Panc1 (cell line): ENCODE data around the gene FBRSL1. TPM values are rescaled to one million over a fixed set of nuclear protein-coding genes. Genes with fewer than 3 reads are reported as not detected.

ENCODE experiments used
- ATAC-seq: fragments of 200-7000 bp; cut with Tn5 transposase; 2 replicates; pipeline ENCODE4 v1.9.1; 2020; ENCODE audit warnings: mild to moderate bottlenecking, moderate library complexity
- BruUV-seq: library from RNA; stranded (reverse); fragments of 400-500 nt; replicated peaks from 2 replicates; lab custom pipeline; 2021; lab: Mats Ljungman, UMichigan
- CTCF ChIA-PET: fragments of 300-600 bp; sonication (Branson Sonifier 250); formaldehyde crosslinking; loops from one replicate; lab custom pipeline; 2022; ENCODE audit warnings: antibody characterized with exemption; lab: Charles Lee
- POLR2A ChIA-PET: fragments of 300-600 bp; sonication (Branson Sonifier 250); formaldehyde crosslinking; loops from one replicate; lab custom pipeline; 2022; ENCODE audit warnings: antibody characterized with exemption; lab: Charles Lee
- DNase-seq: peaks from one replicate; pipeline ENCODE4 v3.0.0-alpha.2; 2010; ENCODE audit warnings: low read depth, low spot score
- H3K27ac ChIP-seq: 2 replicates; pipeline ENCODE4 v1.5.1; 2011; ENCODE audit warnings: mild to moderate bottlenecking, low read length, inconsistent platforms
- H3K27me3 ChIP-seq: fragments of 200-500 bp; sonication (Bioruptor generic); 2 replicates; pipeline ENCODE4 v1.6.0; 2014; ENCODE audit warnings: low read length, inconsistent platforms; ENCODE audit not compliant: control insufficient read depth, insufficient read depth
- H3K36me3 ChIP-seq: fragments of 200-500 bp; sonication (Bioruptor generic); 2 replicates; pipeline ENCODE4 v1.5.1; 2014; ENCODE audit warnings: inconsistent platforms, mild to moderate bottlenecking, low read length, moderate library complexity; ENCODE audit not compliant: control insufficient read depth, insufficient read depth
- H3K4me1 ChIP-seq: 2 replicates; pipeline ENCODE4 v1.5.1; 2011; ENCODE audit warnings: inconsistent platforms, mild to moderate bottlenecking, low read length, moderate library complexity; ENCODE audit not compliant: control insufficient read depth, insufficient read depth
- H3K4me3 ChIP-seq, 2 experiments: 2 replicates each; pipeline ENCODE4 v1.5.1; 2011 to 2012; ENCODE audit warnings: low read depth in 2 of 2, low read length in 2 of 2, mild to moderate bottlenecking in 2 of 2, inconsistent platforms in 1 of 2, moderate library complexity in 1 of 2
- H3K9me3 ChIP-seq: fragments of 200-500 bp; sonication (Bioruptor generic); 2 replicates; pipeline ENCODE4 v1.5.1; 2014; ENCODE audit warnings: low read depth, mild to moderate bottlenecking, inconsistent platforms, low read length, moderate library complexity; ENCODE audit not compliant: control insufficient read depth, insufficient read depth
- CTCF ChIP-seq: fragments of 450-650 bp; IDR thresholded peaks from 2 replicates; pipeline ENCODE4 v1.5.1; 2017; ENCODE audit warnings: mild to moderate bottlenecking
- POLR2AphosphoS5 ChIP-seq: IDR thresholded peaks from 2 replicates; pipeline ENCODE4 v1.6.1; 2012; ENCODE audit warnings: mild to moderate bottlenecking, low read depth, low read length, moderate library complexity
- REST ChIP-seq, 2 experiments: IDR thresholded peaks; 2 replicates each; pipeline ENCODE4 v1.6.1; 2011 to 2012; ENCODE audit warnings: low read depth in 2 of 2, control low read depth in 1 of 2, low read length in 1 of 2, mild to moderate bottlenecking in 1 of 2, moderate library complexity in 1 of 2; ENCODE audit not compliant: insufficient read depth in 1 of 2
- SIN3A ChIP-seq: IDR thresholded peaks from 2 replicates; pipeline ENCODE4 v1.6.1; 2012; ENCODE audit warnings: low read depth, mild to moderate bottlenecking, low read length, moderate library complexity, borderline replicate concordance; ENCODE audit not compliant: insufficient read depth
- TCF7L2 ChIP-seq: IDR thresholded peaks from 2 replicates; pipeline ENCODE4 v1.6.1; 2011; ENCODE audit warnings: mild to moderate bottlenecking, low read depth, low read length, inconsistent platforms
- in situ Hi-C: cut with HindIII; loops from 2 replicates; pipeline ENCODE4 v1.10.0; 2016; ENCODE audit warnings: low sequenced_read_pairs, low pct_unique_long_range_greater_than_20kb
- intact Hi-C: fragments of 100-400 bp; cut with micrococcal nuclease; formaldehyde crosslinking; loops from one replicate; pipeline ENCODE4 v1.10.0; 2022; ENCODE audit not compliant: unreplicated experiment
- total RNA-seq: library from RNA; stranded (reverse); gene quantifications from one replicate; pipeline ENCODE4 v1.2.1, GENCODE V29; 2021; ENCODE audit not compliant: unreplicated experiment

Gene FBRSL1
- total RNA-seq, 1 experiment from 2014 or later, result 104 TPM

- in situ Hi-C loops, result no loop called here
- Histone ChIP-seq H3K27ac (no peak overlapping the region), H3K4me1 (peaks cover 37% of the 10 kb centered on the region), H3K27me3 (no peaks in the 10 kb centered on the region), H3K9me3 (no peaks in the 10 kb centered on the region), H3K36me3 (no peaks in the 10 kb centered on the region), H3K4me3 (no peak overlapping the region)
- DNase-seq, result no peak
- ChIA-PET CTCF (interaction anchor here (0.6 kb wide), 1 partner anchor 18 kb away, joined by 3 read pairs; no protein-coding TSS in a partner anchor), POLR2A (no interaction called here)
- no TSS peak for BruUV-seq
- ATAC-seq, result no peak
- TF ChIP-seq POLR2AphosphoS5 (no peak), TCF7L2 (no peak), SIN3A (no peak), REST (IDR thresholded peaks at IDR 0.05; ENCODE audit: insufficient read depth in 1 of 2, low read depth in 2 of 2, low read length in 1 of 2) (no peak), CTCF (no peak)
- intact Hi-C loops, result no loop called here
Measured at GRCh38 chr12:132527883-132528264, 37.9 kb downstream of the FBRSL1 start.

GRCh38 chr12:132528564-132529106 lies 38.7 kb downstream of the FBRSL1 start:
- H3K36me3 ChIP-seq, result no peaks in the 10 kb centered on the region
- no peak overlapping the region for H3K4me3 ChIP-seq
- TF ChIP-seq REST (IDR thresholded peaks at IDR 0.05; ENCODE audit: insufficient read depth in 1 of 2, low read depth in 2 of 2, low read length in 1 of 2) (no peak), POLR2AphosphoS5 (no peak), SIN3A (no peak), CTCF (no peak)
- H3K27ac ChIP-seq, result no peak overlapping the region
- ChIA-PET POLR2A (no interaction called here), CTCF (interaction anchor here (0.6 kb wide), 2 partner anchors 19 to 86 kb away, joined by 3 to 5 read pairs; no protein-coding TSS in a partner anchor)
- H3K9me3 ChIP-seq, result no peaks in the 10 kb centered on the region
- intact Hi-C loops, result no loop called here
- ATAC-seq (no peak), DNase-seq (no peak)
- BruUV-seq, result no TSS peak
- in situ Hi-C loops, result no loop called here
- H3K27me3 ChIP-seq, result no peaks in the 10 kb centered on the region
- peaks cover 29% of the 10 kb centered on the region for H3K4me1 ChIP-seq
